SK-N-SH (cell line): ENCODE data around the gene MAEA. TPM values are rescaled to one million over a fixed set of nuclear protein-coding genes. Genes with fewer than 3 reads are reported as not detected.

ENCODE experiments used
- CTCF ChIA-PET: fragments of 300-600, 350-600 bp; formaldehyde crosslinking; extraction: SDS; loops from one replicate; lab custom pipeline; 2021; lab: Yijun Ruan, JAX
- POLR2A ChIA-PET: fragments of 350-600 bp; sonication (Branson Sonifier 250); formaldehyde crosslinking; extraction: SDS; loops from one replicate; lab custom pipeline; 2020; ENCODE audit warnings: antibody characterized with exemption, inconsistent platforms; lab: Yijun Ruan, JAX
- DNase-seq: peaks from one replicate; pipeline ENCODE4 v3.0.0; 2012
- H2AFZ ChIP-seq: fragments of 200-600 bp; sonication (generic); 2 replicates; pipeline ENCODE4 v1.8.1; 2016; ENCODE audit warnings: antibody characterized with exemption, mild to moderate bottlenecking, low read depth
- H3F3A ChIP-seq: fragments of 200-600 bp; sonication (generic); replicated peaks from 2 replicates; pipeline ENCODE3; 2016; ENCODE audit warnings: antibody characterized with exemption, mild to moderate bottlenecking; ENCODE audit not compliant: insufficient read depth
- H3K27ac ChIP-seq, 2 experiments: fragments of 200-500 bp in 1 of 2; fragments of 200-600 bp in 1 of 2; sonication (Bioruptor generic) in 1 of 2; sonication (generic), shearing (Covaris generic) in 1 of 2; 2 replicates each; pipeline versions ENCODE4 v1.5.1 to v1.6.1; 2014 to 2016; ENCODE audit warnings: low read depth in 2 of 2, inconsistent platforms in 1 of 2, low read length in 1 of 2, mild to moderate bottlenecking in 1 of 2, mixed read lengths in 1 of 2
- H3K27me3 ChIP-seq: fragments of 200-600 bp; sonication (generic), shearing (Covaris generic); 2 replicates; pipeline ENCODE4 v1.6.1; 2016; ENCODE audit warnings: mixed run types; ENCODE audit not compliant: insufficient read depth
- H3K36me3 ChIP-seq, 2 experiments: fragments of 200-500 bp in 1 of 2; fragments of 200-600 bp in 1 of 2; sonication (Bioruptor generic) in 1 of 2; sonication (generic) in 1 of 2; replicated peaks in 1 of 2; 2 replicates each; pipeline versions ENCODE3 to v1.5.1; 2014 to 2016; ENCODE audit warnings: low read length in 1 of 2, mild to moderate bottlenecking in 1 of 2; ENCODE audit not compliant: insufficient read depth in 2 of 2, control insufficient read depth in 1 of 2
- H3K4me1 ChIP-seq, 2 experiments: fragments of 200-500 bp in 1 of 2; fragments of 200-600 bp in 1 of 2; sonication (Bioruptor generic) in 1 of 2; sonication (generic), shearing (Covaris generic) in 1 of 2; 2 replicates each; pipeline versions ENCODE4 v1.5.1 to v1.6.1; 2014 to 2016; ENCODE audit warnings: low read depth in 1 of 2, low read length in 1 of 2, mixed run types in 1 of 2; ENCODE audit not compliant: insufficient read depth in 2 of 2, control insufficient read depth in 1 of 2
- H3K4me2 ChIP-seq: fragments of 200-600 bp; sonication (generic), shearing (Covaris generic); 2 replicates; pipeline ENCODE4 v1.6.1; 2017; ENCODE audit warnings: mixed run types
- H3K4me3 ChIP-seq, 2 experiments: fragments of 200-500 bp in 1 of 2; fragments of 200-600 bp in 1 of 2; sonication (Bioruptor generic) in 1 of 2; sonication (generic), shearing (Covaris generic) in 1 of 2; 2 replicates each; pipeline versions ENCODE4 v1.5.1 to v1.8.1; 2014 to 2016; ENCODE audit warnings: low read depth in 2 of 2, inconsistent platforms in 1 of 2, low read length in 1 of 2, mild to moderate bottlenecking in 1 of 2, mixed read lengths in 1 of 2, moderate library complexity in 1 of 2
- H3K79me2 ChIP-seq: fragments of 200-600 bp; sonication (generic); 2 replicates; pipeline ENCODE4 v1.8.1; 2017; ENCODE audit warnings: mild to moderate bottlenecking; ENCODE audit not compliant: insufficient read depth
- H3K9ac ChIP-seq: fragments of 200-600 bp; sonication (generic); 2 replicates; pipeline ENCODE4 v1.6.1; 2017; ENCODE audit warnings: mixed run types
- H3K9me2 ChIP-seq: fragments of 200-600 bp; sonication (generic); 2 replicates; pipeline ENCODE4 v1.6.1; 2017; ENCODE audit warnings: mixed run types
- H3K9me3 ChIP-seq: fragments of 200-600 bp; sonication (generic); 2 replicates; pipeline ENCODE4 v1.6.1; 2017; ENCODE audit warnings: mixed run types, mild to moderate bottlenecking, moderate library complexity
- H4K20me1 ChIP-seq: fragments of 200-600 bp; sonication (generic); 2 replicates; pipeline ENCODE4 v1.6.1; 2017; ENCODE audit warnings: mild to moderate bottlenecking, mixed run types; ENCODE audit not compliant: insufficient read depth
- CHD2 ChIP-seq: fragments of 150-350 bp; IDR thresholded peaks from 2 replicates; pipeline ENCODE4 v1.6.1; 2018; ENCODE audit warnings: low read length; ENCODE audit not compliant: partially characterized antibody
- EP300 ChIP-seq, 2 experiments: IDR thresholded peaks; 2 replicates each; pipeline versions ENCODE4 v1.4.0 to v1.6.1; 2012; ENCODE audit warnings: borderline replicate concordance in 1 of 2, low read depth in 1 of 2, low read length in 1 of 2
- EZH2phosphoT487 ChIP-seq: fragments of 200-600 bp; sonication (generic); IDR thresholded peaks from 2 replicates; pipeline ENCODE4 v1.6.1; 2017; ENCODE audit warnings: low read depth, mixed run types, mild to moderate bottlenecking, antibody characterized with exemption, moderate library complexity, borderline replicate concordance
- FOSL2 ChIP-seq: IDR thresholded peaks from 2 replicates; pipeline ENCODE4 v1.4.0; 2012; ENCODE audit warnings: low read depth, mild to moderate bottlenecking, moderate library complexity, borderline replicate concordance
- FOXJ3 ChIP-seq: sonication (generic); formaldehyde crosslinking; IDR thresholded peaks from 2 replicates; pipeline ENCODE4 v1.5.1; 2020; ENCODE audit warnings: mild to moderate bottlenecking, missing genetic modification reagents
- FOXM1 ChIP-seq: IDR thresholded peaks from 2 replicates; pipeline ENCODE4 v1.4.0; 2012; ENCODE audit warnings: low read depth, mild to moderate bottlenecking
- GATA2 ChIP-seq: sonication (generic); formaldehyde crosslinking; IDR thresholded peaks from 2 replicates; pipeline ENCODE4 v1.5.0; 2020; ENCODE audit warnings: mild to moderate bottlenecking, missing genetic modification reagents
- IRF3 ChIP-seq: fragments of 150-350 bp; IDR thresholded peaks from 2 replicates; pipeline ENCODE4 v1.6.1; 2016; ENCODE audit warnings: mild to moderate bottlenecking, low read depth, low read length
- JUND ChIP-seq: IDR thresholded peaks from 2 replicates; pipeline ENCODE4 v1.4.0; 2012
- MXI1 ChIP-seq: IDR thresholded peaks from 2 replicates; pipeline ENCODE4 v1.6.1; 2012; ENCODE audit warnings: mild to moderate bottlenecking, low read depth, low read length, improper control_type of control experiment
- NFIC ChIP-seq: IDR thresholded peaks from 2 replicates; pipeline ENCODE4 v1.4.0; 2012; ENCODE audit warnings: borderline replicate concordance
- POLR2AphosphoS5 ChIP-seq: IDR thresholded peaks from 2 replicates; pipeline ENCODE4 v1.6.1; 2012; ENCODE audit warnings: low read depth, low read length
- RXRA ChIP-seq: IDR thresholded peaks from 2 replicates; pipeline ENCODE4 v1.4.0; 2012; ENCODE audit warnings: low read depth, mild to moderate bottlenecking, borderline replicate concordance
- TCF12 ChIP-seq: IDR thresholded peaks from 2 replicates; pipeline ENCODE4 v1.4.0; 2012
- TEAD4 ChIP-seq: IDR thresholded peaks from 2 replicates; pipeline ENCODE4 v1.4.0; 2012; ENCODE audit warnings: mild to moderate bottlenecking, borderline replicate concordance; ENCODE audit not compliant: insufficient read depth
- YY1 ChIP-seq: IDR thresholded peaks from 2 replicates; pipeline ENCODE4 v1.4.0; 2012; ENCODE audit warnings: low read depth, mild to moderate bottlenecking
- ZBTB33 ChIP-seq: IDR thresholded peaks from 2 replicates; pipeline ENCODE4 v1.4.0; 2012; ENCODE audit warnings: low read depth, borderline replicate concordance
- WGBS: methylation state at CpG from one replicate; pipeline ENCODE4 v1.1.6; 2017; ENCODE audit warnings: low lambda C conversion rate; 5-methylcytosine and 5-hydroxymethylcytosine counted together
- polyA plus RNA-seq, 3 experiments: library from polyadenylated mRNA; depleted of rRNA; stranded (reverse); fragments of >200 nt; gene quantifications; 2 replicates each; pipeline ENCODE4 v1.2.3, GENCODE V29; 2012

The MAEA gene
- polyA plus RNA-seq, 1 of the 3 experiments (the other 2 are of a cell fraction): 128 TPM

GRCh38 chr4:1330761-1331590 lies 41.3 kb downstream of the MAEA start:
- H3K9ac ChIP-seq: no peak overlapping the region
- no peak overlapping the region for H2AFZ ChIP-seq
- H3K4me2 ChIP-seq: no peak overlapping the region
- 89% methylated on average over 25 of the region's 34 CpGs for WGBS
- H3K9me3 ChIP-seq: no peaks in the 10 kb centered on the region
- peaks cover 13 to 47% of the 10 kb centered on the region in 2 experiments for H3K36me3 ChIP-seq
- no peaks in the 10 kb centered on the region for H3K27me3 ChIP-seq
- peaks cover 3% of the 10 kb centered on the region for H3F3A ChIP-seq
- DNase-seq: peak; percentile 36
- no peak for TF ChIP-seq CHD2
- TF ChIP-seq TEAD4: no peak
- TF ChIP-seq RXRA: no peak
- no peak for TF ChIP-seq FOSL2
- no peak for TF ChIP-seq YY1
- no peak for TF ChIP-seq EP300 (IDR thresholded peaks at IDR 0.05; ENCODE audit: borderline replicate concordance in 1 of 2, low read depth in 1 of 2, low read length in 1 of 2)
- no peak for TF ChIP-seq TCF12
- no peak overlapping the region; a peak in 1 of 4 replicates for H3K27ac ChIP-seq
- H3K9me2 ChIP-seq: no peaks in the 10 kb centered on the region
- H3K4me1 ChIP-seq: no peaks in the 10 kb centered on the region
- POLR2A ChIA-PET: no interaction called here
- H3K4me3 ChIP-seq: no peak overlapping the region
- peaks cover 46% of the 10 kb centered on the region for H3K79me2 ChIP-seq
- CTCF ChIA-PET: interaction anchor here (1.1 kb wide), 1 partner anchor 14 kb away, joined by 4 read pairs; no protein-coding TSS in a partner anchor
- no peaks in the 10 kb centered on the region for H4K20me1 ChIP-seq

- no peaks in the 10 kb centered on the region for H3K9me3 ChIP-seq
- 92% methylated on average over 18 of the region's 21 CpGs for WGBS
- H3K4me3 ChIP-seq: no peak overlapping the region
- H2AFZ ChIP-seq: no peak overlapping the region
- H3F3A ChIP-seq: no peaks in the 10 kb centered on the region
- H3K79me2 ChIP-seq: peaks cover 40% of the 10 kb centered on the region
- no peaks in the 10 kb centered on the region for H4K20me1 ChIP-seq
- TF ChIP-seq CHD2 (no peak), EZH2phosphoT487 (no peak), IRF3 (no peak), JUND (no peak), MXI1 (no peak), POLR2AphosphoS5 (no peak), NFIC (no peak), GATA2 (no peak), ZBTB33 (no peak), FOXJ3 (CRISPR knock-in tag) (no peak), FOXM1 (no peak)
- TF ChIP-seq, all 33 proteins: peak for 0
- H3K9me2 ChIP-seq: no peaks in the 10 kb centered on the region
- H3K27ac ChIP-seq: no peak overlapping the region; a peak in 1 of 4 replicates
- no peak overlapping the region for H3K4me2 ChIP-seq
- POLR2A ChIA-PET: interaction anchor here (1.2 kb wide), 1 partner anchor 24 kb away, joined by 3 read pairs; no protein-coding TSS in a partner anchor
- H3K36me3 ChIP-seq: peaks cover 9 to 46% of the 10 kb centered on the region in 2 experiments
- H3K27me3 ChIP-seq: no peaks in the 10 kb centered on the region
- DNase-seq: no peak
- no peaks in the 10 kb centered on the region for H3K4me1 ChIP-seq
- CTCF ChIA-PET: no interaction called here
- H3K9ac ChIP-seq: no peak overlapping the region
Measured at GRCh38 chr4:1331591-1332353, 42.1 kb downstream of the MAEA start.
